GM21390 (cell line): ENCODE data around the gene INPP5A.

Source experiments
- ATAC-seq: cut with Tn5 transposase; IDR thresholded peaks from one replicate; pipeline ENCODE4 v1.9.1; 2021; ENCODE audit not compliant: unreplicated experiment

Gene INPP5A

DNA sequence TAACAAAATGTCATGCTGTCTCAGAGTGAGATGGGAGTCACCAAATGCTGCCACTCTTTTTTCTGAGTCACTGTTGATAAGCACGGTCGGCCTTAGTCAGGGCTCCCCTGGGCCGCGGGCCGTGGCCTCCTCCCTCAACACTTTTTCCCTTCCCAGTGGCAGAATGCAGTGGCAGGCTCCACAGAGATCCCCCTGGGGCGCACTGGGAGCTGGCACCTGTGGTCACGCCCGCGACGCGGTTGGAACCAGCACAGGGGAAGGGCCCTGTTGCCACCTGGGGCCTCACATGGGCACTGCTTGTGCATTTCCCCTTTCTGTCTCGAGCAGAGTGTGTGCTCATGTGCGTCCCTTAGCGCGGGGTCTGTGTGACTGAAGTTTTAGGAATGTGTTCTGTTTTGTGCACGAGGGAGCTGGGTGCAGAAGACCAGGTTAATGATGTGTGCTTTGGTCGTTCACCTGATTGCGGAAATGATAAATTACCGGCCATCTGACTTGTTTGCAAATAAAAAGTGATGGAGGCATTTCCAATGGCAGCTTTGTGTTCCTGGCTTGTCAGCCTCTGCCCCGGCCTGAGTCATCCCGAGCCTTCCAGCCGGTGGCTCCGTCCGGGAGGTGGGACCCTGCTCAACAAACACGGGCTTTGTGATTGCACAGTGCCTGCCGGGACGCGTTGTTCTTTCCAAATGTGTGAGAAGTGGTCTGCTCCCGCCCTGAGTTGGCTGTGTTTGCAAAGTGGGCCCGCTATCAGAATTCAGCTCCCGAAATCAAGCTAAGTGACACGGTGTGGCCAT lies 147.7 kb downstream of the INPP5A start:
- no peak for ATAC-seq

DNA sequence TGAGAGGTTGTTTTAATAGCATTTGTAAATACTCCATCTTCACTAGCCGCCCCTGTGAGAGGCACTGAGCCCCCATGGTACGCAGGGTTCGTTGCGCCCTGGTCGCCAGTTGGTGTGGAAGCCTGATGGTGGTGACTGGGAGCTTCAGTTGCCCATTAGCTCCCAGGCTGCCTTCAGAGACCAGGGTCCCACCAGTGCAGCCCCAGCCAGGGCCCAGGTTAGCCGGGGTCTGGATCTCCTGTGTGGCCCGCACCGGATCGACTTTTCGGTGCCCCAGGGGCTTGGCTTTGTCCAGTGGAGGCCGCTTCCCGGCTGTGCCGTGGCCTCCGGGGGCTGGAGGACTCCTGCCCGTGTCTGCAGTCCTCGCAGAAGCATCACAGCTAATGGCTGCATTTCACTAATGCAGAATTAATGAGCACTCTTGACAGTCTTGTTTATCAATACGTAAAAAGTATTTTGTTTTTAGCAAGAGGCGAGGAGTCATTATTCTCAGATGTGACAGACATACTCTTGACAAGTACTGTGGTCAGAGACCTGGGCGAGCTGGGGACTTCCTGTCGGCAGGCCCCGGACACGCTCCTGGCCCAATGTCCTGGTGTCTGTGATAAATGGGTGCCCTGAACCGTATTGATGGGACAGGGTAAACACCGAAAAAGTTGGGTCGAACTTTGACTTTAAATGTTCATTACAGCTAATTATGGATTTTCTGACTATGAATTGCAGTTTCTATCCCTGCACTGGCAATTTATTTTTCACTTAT lies 148.5 kb downstream of the INPP5A start:
- ATAC-seq, result no peak

DNA sequence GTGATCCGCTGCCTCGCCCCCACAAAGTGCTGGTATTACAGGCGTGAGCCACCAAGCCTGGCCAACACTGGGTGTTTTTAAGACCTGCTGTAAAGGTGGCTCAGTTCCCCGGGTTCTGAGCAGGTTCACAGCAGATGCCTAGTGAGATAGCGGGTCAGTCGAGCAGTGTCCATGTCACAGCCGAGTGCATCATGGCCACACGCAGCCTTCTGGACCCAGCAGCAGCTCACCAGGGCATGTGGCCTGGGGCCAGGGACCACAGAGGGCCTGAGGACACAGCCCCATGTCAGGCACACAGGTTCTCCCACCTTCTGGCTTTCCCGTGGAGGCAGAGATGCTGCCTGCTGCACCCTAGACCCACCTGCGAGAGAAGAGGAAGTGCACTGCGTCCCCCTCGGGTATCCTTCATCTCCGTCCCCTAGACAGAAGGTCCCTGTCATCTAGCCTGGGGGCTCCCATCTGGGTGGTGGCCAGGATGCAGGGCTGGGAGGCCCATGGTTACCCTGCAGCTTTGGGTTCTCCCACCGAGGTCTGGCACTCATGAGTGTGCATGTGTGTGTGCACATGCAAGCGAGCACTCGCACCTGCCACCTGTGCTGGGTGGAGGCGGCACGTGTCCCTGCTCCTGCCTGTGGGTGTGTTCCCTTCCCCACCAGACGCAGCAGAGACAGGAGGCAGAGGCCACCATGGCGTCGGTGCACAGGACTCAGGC lies 149.8 kb downstream of the INPP5A start:
- ATAC-seq, result no peak

DNA sequence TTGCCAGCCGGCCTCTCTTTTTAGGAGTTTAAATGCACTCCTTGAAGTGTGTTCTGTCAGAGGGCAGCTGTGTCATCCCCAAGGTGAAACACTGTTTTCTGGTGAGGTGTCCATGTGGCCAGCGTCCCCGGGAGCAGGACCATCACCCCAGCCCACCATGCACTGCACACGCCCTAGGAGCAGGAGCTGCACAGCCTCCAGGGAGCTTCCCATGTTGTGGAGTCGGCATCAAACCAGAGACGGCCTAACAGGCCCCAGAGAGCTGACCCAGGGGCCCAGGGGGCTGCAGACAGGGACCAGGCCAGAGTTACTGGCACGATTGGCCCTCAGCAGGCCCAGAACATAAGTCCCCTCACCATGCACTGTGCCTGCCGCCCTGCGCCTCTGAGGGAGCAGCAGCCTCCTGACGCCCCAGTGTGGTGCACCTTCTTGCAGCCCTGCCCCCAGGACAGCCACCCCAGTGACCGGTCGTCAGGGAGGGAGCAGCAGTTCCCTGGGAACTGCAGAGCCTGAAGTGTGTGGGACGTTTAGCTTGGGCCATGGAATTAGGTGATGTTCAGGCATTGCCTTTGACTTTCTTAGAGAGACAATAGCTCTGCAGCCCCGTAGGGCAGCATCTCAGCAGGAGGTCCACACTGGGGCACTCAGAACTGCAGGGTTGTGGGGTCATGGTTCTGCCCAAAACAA lies 150.4 kb downstream of the INPP5A start:
- ATAC-seq, result no peak

DNA sequence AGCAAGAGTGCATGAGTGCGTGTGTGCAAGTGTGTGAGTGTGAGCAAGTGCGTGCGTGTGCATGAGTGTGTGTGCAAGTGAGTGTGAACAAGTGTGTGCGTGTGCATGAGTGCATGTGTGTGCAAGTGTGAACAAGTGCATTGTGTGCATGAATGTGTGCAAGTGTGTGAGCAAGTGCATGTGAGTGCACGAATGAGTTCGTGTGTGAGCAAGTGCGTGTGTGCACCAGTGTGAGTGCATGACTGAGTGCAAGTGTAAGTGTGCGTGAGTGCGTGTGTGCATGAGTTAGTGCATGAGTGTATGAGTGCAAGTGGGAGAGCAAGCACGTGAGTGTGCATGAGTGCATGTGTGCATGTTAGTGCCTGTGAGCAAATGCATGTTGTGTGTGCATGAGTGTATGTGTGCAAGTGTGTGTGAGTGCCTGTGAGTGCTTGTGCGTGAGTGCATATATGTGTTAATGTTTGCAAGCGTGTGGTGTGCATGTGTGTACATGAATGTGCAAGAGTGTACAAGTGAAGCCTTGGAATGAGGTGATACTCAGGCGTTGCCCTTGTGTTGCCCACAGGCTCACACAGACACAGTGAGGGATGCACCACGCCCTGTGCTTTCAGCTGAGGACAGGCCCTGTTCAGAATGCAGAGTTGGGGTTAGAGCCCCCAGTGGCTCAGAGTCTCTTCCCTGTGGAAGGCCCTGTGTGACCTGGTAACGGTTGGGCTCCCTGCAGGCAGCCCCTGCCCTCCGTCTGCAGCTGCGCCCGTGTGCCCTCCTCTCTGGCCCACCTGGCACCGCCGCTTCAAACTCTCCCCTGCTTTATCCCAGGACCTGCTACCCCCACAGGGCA lies 151.2 kb downstream of the INPP5A start:
- ATAC-seq, result no peak

DNA sequence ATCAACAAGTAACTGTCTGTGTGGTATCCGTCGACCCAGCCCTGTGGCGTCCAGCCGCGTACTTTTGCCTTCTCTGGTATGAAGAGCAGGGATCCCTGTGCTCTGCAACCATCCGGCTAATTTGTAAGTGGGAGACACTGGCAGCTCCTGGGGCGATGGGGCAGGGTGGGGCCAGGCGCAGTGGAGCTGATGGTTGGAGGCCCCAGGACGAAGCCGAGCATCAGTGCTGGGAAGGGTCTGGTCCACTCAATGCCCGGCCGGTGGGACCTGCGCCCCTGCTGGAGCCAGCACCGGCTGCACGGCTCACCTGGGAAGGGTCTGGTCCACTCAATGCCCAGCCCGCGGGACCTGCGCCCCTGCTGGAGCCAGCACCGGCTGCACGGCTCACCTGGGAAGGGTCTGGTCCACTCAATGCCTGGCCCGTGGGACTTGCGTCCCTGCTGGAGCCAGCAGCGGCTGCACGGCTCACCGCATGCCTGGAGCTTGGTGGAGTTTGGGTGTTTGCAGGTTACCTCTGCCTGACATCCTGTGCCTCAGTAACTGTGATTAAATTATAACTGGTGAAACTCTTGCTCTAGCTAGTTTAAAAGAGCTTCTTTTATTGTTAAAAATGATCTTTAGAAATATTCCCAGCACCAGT lies 152.3 kb downstream of the INPP5A start:
- ATAC-seq, result no peak

DNA sequence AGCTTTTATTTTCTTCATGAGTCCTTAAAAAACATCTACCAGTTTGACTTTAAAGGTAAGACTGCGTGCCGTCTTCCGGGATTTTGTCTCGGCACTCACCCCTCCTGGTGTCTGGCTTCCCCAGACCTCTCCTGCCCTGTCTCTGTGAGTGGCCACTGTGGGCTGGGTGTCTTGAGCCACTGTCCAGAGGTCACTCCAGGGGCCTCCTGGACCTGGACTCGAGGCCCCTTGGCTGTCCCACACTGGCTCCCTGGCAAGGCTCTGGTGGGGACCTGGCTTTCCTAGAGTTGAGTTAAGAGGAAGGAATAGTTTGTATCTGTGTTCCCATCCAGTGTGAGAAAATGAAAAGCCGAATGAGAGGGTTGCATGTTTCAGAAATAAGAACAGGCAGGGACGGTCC lies 152.8 kb downstream of the INPP5A start:
- ATAC-seq, result no peak

DNA sequence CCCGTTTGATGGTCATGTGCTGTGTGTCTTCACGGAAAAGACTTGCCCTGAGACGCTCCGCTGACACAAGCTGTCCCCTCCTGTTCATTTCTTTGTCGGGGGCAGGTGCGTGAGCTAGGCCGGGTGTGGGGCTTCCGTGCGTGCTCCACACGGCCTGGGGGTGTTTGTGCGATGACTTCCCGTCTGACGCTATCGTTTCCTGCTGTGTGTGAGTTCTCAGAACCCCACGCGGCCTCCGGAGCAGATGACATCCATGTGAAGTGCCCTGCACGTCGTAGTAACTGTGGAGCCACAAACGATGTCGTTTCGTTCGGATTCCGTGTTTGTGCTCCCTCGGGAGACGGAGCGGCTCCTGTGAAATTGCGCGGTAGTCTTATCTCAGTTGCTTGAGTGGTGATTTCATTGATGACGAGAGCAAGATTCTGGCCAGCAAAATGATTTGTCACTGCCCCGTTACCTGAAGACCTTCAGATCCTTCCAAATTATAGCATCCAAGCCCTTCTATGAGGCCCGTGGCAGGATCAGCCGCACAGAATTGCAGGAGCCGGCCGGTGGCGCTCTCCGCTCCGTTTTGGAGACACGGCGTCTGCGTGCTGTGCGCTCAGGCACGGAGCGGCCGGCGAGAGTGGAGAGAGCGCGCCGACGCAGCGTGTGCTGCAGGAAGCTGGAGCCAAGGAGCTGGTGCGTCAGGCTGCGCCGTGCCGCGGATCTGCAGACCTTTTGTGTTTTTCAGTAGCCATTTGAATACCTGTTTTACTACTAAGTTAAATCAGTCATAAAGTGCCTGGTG lies 153.4 kb downstream of the INPP5A start:
- ATAC-seq, result no peak

DNA sequence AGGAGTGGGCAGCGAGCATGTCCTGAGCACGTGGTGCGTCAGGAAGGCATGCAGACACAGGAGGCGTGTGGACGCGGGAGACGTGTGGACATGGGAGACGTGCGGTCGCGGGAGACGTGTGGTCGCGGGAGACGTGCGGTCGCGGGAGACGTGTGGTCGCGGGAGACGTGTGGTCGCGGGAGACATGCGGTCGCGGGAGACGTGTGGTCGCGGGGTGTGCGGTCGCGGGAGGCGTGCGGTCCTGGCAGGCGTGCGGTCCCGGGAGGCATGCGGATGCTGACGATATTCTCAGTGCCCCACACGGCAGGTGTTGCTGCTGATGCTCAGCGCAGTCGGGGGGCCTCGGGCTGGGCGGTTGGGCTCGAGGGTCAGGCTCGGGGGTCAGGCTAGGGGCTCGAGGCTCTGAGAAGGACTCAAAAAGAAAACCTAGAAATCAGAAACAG lies 154.1 kb downstream of the INPP5A start:
- ATAC-seq, result no peak

DNA sequence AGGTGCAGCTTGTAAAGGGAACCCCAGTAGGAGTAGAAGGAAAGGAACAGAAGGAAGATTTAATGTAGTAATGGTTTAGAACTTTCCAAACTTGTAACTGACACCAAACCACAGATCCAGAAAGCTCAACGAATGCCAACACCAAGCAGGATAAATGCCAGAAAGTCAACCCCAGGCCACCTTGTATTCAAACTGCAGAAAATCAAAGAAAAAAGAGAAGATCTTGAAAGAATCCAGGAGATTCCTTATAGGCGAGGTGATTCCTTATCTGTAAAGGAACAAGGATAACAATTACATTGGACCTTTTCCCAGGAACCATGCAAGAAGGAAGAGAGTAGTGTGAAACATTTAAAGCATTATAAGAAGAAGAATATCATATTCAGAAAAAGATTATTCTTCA lies 154.7 kb downstream of the INPP5A start:
- ATAC-seq, result no peak

DNA sequence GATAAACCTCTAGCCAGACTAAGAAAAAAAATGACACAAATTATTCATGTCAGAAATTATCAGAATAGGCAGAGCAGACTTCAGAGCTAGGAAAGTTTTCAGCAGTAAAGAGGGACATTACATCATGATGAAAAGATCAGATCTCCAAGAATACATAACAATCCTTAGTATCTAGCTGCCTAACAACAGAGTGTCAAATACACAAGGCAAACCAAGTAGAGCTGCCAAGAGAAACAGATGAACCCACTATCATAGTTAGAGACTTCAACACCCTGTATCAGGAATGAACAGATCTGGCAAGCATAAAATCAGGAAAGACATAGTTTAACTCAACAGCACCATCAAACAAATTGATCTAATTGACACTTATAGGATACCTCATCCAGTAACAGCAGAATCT lies 156.1 kb downstream of the INPP5A start:
- ATAC-seq, result no peak

DNA sequence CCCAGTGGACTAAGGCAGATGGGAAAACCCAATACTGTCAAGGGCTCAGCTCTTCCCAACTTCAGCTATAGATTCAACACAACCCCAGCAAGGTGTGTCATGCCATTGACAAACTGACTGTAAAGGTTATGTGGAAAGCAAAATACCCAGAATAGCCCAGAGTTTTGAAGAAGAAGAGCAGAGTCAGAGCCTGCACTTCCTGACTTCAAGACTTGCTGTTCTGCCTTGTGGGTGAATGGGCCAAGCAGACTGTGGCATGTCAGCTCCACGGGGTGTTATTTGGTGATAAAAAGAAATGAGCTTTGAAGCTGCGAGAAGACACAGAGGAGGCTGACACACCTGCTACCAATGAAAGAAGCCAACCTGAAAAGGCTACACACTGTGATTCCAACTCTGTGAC lies 158.6 kb downstream of the INPP5A start:
- ATAC-seq, result no peak

DNA sequence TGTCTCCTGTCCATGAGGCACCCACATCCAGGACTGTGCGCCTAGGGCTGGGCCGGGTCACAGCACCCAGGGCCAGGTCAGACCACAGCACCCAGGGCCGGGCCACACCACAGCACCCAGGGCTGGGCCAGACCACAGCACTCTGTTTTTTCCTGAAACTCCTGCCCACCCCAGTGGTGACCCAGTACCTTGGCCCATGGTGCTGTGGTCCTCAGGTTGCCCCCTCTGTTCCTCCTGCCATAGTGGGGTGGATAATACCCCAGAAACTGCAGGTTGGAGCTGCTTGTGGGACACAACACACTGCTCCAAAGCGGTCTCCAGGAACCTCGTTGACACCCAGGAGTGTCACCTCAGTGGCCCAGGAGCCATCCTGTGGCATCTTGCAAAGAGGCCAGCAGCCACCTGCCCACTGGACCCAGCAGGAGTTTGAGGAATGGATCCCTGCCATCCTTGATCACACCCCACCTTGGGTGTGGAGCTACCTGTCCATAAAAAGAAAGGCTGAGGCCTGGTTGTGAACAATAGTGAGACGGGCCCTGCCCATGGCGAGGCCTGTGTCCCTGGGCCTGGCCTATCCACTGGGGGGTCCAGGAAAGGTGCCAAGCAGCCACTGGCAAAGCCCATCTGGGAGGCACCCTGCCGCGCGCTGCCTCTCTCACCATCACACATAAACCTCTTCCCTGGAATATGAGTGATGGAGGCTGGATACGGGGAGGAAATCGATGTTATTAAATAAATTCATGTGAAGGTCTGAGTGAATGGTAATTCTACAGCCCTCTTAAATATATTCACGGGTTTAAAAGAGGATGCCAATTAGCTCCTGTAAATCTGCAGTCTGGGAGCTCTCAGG lies 159.4 kb downstream of the INPP5A start:
- no peak for ATAC-seq

DNA sequence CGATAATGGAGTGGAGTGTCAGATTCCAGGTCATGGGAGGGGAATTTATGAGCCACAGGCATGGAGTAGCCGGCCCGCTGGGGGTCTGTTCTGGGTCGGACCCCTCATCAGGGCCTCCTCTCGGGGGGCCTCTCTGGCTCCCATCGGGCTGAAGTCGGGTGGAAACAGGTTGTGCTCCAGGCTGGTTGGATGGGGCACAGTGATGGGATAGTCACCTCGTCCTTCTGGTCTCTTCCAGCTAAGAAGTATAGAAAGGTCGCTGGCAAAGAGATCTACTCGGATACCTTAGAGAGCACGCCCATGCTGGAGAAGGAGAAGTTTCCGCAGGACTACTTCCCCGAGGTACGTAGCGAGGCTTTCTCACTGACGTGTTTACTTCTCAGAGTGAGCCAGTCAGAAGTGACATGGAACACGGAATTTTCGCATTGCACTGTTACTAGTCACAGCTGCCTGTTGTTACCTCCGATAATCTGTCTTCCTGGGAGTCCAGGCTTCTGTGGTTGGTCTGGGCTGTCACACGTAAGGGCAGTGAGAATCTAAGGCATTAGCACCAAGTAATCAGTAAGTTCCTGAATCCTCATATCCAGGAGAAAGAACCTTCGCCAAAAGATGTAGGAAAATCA lies 160.1 kb downstream of the INPP5A start:
- no peak for ATAC-seq

DNA sequence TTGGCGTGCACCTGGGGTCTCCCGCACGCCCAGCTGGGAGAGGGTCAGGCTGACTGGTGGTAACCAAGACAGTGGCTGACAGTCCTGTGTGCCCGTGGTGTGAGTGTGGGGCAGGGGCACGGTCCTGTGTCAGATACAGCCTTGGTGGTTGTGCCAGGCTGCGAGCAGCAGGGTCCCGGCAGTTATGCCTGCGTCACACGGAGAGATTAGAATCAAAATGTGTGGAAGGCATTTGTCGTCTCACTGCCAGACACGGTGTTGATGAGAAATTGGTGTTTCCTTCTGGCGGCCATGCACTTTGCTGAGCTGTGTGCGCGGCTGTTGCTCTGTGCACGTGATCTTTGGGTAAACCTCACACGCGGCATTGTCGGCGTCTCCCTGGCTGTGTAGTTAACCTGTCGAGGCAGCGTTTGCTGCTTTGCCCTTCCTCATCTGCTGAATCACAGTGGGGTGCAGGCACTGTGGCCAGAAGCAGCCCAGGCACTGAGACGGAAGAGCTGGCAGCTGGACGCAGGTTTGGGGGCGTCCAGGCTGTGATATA lies 160.7 kb downstream of the INPP5A start:
- no peak for ATAC-seq

DNA sequence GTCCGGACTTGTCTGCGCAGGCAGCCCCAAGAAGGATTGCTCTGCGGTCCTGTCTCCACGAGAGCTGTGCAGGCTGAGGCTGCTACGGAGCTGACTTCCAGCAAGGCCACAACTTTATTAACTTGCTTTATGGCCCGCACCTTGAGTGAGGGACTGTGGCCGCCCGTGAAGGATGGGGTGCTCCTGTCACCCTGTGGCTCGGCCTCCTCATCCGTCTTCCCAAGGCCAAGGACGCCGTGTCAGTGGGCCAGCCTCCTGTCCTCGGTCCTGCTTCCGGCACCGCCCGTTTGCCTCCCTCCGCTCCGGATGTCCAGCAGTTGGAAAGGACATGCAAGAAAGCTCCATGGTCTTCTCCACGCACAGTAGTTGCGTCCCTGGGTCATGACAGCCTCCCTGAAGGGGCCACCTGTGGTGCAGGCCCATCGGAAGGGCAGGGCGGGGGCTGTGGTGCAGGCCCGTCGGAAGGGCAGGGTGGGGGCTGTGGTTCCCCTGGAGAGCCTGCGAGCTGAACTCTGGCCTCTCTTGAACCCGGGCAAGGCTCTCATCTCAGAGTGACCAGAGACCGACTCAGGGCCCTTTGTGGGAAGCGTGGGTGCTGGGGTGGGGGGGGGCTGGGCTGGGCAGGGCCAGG lies 161.3 kb downstream of the INPP5A start:
- no peak for ATAC-seq
